Inflammatory macrophage (primary cell): Measurements from ENCODE around the gene IER2.
"Not testable (repeated sequence)": the region's sequence is repeated elsewhere in the genome, so short reads cannot be mapped to it uniquely, and the experiment has no call there.

Experiments
- DNase-seq, 2 donors: peaks; one replicate each; pipeline ENCODE4 v3.0.0-alpha.2; 2020 to 2022

IER2 gene

DNA sequence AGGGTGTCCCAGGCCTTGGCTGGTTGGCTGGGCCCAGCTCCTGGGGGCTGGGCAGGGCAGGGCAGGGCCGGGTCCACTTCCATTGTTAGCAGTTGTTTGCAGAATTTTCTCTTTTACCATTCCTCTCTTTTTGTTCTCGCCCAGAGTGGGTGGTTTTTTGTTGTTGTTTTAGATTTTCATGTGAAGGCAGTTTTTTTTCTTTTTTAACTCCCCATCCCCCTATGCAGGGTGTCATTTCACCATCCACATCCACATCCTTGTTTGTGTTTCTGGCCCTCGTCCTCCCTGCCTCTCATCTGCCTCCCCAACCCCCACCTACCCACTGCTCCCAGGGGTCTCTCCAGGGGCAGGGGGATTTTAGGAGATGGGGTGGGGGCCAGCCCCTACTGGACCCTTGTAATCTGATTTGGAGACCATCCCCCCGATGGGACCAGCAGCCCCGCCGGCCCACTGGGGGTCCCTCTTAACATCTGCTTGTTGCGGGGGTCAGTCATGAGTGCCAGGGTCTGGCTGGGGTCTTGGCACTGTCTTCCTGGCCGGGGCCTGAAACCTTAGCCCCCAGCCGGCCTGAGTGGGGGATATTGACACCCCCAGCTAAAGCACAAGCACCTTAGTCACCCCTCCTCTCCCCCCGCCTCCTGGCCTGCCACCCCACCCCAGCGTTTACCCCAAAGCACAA is 10.4 kb upstream of the IER2 start:
- DNase-seq = no peak

- DNase-seq = peak; percentile 85 to 92
These were observed 3.2 kb upstream of the IER2 start for GRCh38 chr19:13146763-13147563.

GRCh38 chr19:13149173-13149627 is 1.0 kb upstream of the IER2 start:
- not testable (repeated sequence) for DNase-seq

- peak; percentile 42 to 43 for DNase-seq
These were observed 504 bp upstream of the IER2 start for GRCh38 chr19:13149628-13150186.

DNA sequence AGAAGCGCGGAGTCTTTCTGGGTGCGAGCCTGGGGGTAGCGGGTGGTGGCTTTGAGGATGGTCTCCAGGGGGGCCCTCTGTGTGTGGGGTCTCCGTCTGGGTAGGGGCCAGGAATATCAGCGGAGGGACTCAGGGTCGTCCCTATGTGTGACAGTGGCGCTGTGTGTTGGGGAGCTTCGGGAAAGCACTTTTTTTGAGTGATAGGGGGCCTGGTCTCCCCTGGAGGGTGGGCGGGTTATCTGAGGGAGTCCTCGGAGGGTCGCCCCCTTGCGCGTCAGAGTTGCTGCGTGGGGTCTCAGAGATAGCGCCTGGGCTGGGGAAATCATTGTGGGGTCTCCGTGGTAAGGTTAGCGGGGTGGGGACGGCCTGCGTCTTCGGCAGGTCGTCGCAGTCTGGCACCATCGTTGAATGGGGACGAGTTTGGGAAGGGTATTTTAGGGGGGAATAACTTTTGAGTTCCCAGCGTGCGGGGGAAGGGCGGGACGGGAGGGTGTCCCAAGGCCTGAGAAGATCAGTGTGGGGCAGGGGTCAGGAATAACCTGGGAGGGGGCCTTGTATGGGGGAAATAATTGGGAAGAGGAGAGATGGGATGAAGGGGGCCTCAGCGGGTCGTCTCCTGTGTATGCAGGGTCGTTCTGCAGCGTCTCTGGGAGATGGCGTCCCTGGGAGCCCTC is 857 bp downstream of the IER2 start:
- DNase-seq = no peak

DNA sequence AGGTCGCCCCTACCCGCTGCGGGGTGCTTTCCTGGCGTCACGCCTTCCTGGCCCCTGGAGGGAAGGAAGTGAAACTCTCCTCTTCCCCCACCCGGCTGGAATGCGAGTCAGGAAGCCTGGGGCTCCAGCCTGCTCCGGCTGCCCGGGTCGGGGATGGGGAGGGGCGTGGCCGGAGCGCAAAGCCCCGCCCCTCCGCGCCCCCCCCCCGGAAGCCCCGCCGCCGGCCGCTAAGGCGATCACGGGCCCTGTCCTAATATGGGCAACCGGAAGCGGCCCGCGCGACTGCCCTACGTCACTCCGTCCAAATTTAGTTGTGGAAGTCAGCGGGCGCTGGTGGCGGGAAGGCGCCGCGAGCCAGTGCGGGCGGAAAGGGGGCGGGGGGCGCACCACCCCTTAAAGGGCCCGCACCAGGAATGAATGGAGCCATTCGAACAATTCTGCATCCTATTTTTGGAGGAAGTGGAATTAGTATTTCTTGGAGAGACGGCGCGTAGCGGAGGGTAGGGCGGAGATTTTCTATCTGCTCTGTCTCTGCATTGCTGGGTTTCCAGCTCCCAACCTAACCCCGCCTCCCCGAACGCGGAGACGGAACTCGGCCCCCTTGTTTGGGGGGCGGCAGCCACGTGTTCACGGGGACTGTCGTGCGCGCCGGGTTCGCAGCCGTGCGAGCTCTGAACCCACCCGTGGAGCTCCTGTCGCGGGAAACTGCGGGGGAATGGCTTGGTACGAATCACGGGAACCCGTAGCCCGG is 1.6 kb downstream of the IER2 start:
- peak; percentile 98 to 99 for DNase-seq

DNA sequence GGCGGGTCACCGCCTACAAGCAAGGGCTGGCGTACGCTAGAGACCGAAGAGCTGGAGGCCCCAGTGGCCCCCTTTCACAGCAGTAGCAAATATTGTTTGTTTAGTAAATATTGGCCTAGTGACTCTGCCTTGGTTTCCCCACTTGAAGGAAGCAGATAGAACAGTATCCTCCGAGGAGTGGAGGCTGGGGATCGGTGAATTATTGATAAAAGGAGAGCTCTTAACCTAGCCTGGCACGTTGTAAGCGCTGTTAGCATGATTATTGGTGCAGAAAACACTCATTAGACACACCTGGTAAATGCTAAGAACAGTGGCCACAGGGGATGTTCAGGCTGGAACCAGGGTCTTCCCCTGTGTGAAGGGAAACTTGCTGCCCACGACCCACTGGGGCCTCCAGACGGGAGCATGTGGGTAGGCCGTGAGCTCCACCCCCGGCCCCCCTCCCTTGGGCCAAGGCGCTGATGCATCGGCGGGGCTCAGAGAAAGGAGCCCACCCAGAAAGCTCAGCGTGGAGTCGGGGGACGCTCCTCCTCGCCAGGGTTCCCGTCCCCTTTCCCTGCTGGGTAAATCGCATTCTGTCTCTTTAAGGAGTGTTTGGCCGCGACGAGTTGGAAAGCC is 2.3 kb downstream of the IER2 start:
- no peak for DNase-seq

DNA sequence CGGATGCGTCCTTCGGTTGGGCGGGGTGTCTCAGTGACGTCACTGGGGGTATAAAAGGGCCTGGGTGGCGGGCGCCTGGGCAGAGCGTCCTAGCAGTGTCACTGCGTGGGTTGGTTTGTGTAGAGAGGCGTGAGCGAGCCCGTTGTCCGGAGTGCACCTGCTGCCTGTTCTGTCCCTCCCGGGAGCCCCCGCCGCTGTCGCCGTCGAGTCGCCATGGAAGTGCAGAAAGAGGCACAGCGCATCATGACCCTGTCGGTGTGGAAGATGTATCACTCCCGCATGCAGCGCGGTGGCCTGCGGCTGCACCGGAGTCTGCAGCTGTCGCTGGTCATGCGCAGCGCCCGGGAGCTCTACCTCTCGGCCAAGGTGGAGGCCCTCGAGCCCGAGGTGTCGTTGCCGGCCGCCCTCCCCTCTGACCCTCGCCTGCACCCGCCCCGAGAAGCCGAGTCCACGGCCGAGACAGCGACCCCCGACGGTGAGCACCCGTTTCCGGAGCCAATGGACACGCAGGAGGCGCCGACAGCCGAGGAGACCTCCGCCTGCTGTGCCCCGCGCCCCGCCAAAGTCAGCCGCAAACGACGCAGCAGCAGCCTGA is 2.9 kb downstream of the IER2 start:
- peak; percentile 97 to 98 for DNase-seq

DNA sequence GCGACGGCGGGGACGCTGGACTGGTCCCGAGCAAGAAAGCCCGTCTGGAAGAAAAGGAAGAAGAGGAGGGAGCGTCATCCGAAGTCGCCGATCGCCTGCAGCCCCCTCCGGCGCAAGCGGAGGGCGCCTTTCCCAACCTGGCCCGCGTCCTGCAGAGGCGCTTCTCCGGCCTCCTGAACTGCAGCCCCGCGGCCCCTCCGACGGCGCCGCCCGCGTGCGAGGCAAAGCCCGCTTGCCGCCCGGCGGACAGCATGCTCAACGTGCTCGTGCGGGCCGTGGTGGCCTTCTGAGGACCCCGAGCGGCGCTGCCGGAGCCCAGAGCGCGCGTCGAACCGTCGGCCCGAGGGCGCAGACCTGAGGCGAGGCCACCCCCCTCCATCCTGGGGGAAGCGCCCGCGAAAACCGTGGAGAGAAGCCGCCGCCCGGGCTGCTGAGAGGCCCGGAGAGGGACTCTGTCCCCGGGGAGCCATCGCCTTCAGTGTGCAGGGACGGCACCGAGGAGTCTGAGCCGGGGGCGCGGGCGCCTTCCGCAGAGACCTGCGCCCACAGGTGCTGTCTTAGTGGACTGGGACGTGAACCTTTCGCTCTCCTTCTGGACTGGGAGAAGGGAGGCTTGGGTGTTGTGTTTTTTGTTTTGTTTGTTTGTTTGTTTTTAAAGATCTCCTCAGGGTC is 3.5 kb downstream of the IER2 start:
- DNase-seq = peak; percentile 35 to 44

DNA sequence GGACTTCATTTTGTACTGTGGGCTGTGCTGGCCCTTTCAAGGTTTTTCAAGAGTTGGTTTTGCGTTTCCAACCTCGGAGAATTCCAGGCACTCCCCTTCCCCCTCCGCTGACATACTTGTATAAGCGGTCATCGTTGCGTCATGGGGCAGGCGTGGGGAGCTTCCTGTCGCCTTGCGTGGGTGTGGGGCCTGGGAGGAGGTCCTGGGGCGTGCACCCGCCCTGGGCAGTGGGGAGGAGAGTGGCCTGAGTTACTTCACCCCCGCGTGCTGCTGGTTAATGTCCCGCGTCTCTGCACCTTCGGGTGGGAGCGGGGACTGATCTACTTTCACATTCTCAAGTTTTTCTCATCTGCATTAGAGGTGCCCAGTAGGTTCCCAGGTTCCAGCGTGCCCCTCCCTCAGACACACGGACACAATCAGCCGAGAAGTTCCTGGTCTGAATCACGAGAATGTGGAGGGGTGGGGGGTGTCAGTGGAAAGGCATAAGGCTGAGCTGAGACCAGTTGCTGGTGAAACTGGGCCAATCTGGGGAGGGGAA is 4.1 kb downstream of the IER2 start:
- DNase-seq = peak; percentile 97 to 99

DNA sequence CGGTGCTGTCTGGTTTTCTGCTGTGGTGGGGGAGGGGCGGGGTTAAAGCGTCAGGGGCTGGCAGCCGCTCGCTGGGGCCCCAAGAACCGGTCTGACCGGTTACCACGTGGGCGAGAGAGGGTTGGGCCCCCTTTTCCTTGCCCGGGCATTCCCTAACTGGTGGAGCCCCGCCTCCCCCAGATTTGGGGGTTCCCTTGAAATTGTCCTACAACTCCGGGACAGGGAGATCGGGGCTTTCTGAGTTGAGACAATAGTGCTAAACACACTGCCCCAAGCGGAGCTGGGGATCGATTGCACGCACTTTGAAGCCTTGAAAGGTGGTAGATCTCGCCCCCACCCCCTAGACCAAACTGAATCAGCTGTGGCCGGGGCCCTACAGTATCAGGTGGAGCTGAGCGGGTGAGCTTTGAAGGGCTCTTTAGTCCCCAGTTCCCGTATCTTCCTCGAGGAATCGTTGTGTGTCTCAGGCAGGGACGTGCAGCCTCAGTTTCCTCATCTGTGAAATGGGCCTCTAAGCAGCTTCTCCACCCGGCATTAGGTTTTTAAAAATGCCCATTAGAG is 4.8 kb downstream of the IER2 start:
- DNase-seq = peak; percentile 23 to 40

DNA sequence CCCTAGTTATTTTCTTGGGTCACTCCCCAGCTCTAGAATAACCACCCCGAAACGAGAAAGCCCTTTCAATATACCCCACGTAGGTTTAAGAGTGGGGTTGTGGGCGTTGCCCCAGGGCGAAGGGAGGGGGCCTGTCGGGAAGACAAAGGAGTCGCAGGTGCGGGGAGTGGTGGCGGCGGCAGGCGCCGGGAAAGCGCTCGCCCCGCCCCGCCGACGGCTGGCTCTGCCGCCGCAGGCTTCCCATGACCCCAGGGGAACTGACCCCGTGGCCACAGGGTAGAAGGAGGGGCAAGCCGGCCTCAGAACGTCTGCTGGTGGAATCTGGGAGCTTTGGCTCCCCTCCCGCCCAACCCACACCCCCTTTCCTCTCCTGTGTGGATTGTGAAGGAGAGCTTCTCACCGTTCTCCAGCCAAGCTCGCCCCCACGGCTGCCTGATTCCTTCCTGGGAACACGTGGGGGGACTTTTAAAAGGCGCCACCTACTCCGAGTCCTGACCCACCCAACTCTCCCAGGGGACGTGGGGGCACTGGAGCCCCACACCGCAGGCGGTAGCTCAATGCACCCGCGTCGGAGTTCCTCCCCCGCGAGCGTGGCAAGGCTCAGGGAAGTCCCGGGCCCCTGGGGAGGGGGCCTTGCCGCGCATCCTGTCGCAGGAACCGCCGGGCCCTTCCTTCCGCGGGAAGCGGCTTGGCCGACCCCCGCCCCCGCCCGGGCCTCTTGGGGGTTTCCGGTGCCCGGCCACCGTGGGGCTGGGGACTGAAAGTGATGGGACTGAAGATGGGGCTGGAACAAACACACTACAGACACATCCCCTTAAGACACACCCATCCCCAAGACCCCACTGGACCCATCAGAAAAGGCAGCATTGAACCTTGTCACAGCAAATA is 5.5 kb downstream of the IER2 start:
- peak; percentile 58 to 74 for DNase-seq

DNA sequence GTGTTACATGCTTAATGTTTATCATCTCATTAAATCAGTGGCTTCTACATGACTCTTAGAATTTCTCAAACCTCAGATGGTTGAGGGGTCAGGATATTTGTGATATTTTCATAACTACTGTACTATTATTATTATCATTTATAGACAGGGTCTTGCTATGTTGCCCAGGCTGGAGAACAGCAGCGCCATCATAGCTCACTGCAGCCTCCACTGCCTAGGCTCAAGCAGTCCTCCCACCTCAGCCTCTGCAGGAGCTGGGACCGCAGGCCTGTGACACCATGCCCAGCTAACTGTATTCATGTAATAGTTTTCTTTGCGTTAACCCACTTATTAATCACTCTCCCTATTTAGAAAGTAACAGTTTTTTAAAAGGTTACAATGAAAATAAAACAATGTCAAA is 9.5 kb downstream of the IER2 start:
- DNase-seq = no peak

DNA sequence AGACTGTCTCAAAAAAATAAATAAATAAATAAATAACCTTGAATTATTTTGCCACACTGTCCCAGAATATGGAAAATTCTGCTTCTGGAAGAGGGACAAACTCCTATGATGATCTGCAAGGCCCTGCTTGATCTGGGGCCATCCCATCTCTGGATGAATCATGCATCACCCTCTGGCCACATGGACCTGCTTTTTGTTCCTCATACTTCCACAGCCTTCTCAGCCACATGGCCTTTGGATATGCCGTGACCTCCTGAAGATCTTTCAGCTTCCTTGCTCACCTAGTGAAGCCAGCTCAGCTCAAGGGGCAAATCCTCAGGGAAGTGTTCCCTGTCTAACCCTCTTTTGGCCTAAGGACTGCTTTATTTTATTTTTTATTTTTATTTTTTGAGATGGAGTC is 10.3 kb downstream of the IER2 start:
- DNase-seq = peak; percentile 54 to 75

GRCh38 chr19:13162724-13163608 is 12.8 kb downstream of the IER2 start:
- peak; percentile 96 for DNase-seq

DNA sequence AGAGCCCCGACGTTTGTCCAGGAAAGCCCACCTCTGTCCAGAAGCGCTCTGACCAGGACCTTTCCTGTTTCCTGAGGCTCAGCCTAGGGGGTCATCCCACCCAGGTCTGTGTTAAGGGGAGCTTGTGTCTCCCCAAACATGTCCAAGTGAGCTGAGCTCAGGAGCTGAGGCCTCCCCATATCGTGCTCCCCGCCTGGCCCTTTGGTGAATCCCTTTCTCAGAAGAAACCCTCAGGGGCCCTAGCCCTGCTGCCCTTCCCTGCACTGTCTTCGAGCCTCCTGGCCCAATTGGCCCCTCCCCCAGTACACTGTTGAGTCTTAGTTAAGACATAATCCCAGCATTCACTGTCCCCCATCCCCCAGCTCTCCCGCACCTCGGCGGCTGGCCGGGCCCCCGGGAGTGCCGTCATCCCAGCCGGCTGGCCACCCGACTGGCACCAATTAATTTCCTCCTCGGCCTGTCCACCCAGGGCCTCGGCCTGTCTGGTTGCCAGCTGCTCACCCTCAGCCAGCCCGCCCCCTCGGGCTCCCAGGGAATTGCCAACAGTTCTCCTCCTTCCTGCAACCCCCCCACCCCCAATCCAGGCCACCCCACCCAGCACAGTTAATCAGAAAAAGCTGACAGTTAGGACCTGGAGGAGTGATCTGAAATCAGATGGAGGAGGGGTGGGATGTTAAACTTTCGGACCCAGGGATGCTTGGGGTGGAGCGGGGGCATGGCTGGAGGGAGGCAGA is 13.6 kb downstream of the IER2 start:
- peak in 1 of 2 donors; percentile 34 for DNase-seq
